ENCODE measurements around the gene ATP8B4.

DNA sequence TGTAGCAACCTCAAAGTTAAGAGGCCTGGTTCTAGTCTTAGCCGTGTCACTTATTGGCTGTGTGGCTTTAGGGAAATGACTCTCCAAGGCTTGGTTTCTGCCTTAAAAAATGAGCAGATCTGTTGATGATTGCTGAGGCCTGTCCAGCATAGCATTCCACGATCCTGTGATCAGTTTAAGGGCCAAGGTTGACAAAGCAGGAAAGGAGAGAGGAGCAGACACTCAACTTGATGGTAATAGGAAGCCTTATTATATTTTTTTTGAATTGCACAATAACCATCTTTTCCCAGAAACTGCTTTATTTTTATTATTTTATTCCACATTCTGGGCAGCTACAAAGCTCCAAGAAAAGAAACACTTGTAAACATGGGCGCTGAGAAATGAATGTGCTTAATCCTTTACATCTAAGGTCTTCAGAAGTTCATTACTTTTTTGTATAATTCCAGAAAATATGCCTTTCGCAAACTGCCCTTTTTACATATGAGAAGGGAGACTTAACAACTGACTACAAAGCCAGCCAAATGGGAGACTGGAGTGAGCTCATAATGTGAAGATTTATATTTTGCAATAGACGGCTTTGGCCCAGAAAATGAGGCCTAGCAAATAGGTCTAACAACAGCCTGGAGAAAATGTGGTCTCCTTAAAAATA lies 241.0 kb downstream of the ATP8B4 start:
- TF ChIP-seq, protein P1, sequence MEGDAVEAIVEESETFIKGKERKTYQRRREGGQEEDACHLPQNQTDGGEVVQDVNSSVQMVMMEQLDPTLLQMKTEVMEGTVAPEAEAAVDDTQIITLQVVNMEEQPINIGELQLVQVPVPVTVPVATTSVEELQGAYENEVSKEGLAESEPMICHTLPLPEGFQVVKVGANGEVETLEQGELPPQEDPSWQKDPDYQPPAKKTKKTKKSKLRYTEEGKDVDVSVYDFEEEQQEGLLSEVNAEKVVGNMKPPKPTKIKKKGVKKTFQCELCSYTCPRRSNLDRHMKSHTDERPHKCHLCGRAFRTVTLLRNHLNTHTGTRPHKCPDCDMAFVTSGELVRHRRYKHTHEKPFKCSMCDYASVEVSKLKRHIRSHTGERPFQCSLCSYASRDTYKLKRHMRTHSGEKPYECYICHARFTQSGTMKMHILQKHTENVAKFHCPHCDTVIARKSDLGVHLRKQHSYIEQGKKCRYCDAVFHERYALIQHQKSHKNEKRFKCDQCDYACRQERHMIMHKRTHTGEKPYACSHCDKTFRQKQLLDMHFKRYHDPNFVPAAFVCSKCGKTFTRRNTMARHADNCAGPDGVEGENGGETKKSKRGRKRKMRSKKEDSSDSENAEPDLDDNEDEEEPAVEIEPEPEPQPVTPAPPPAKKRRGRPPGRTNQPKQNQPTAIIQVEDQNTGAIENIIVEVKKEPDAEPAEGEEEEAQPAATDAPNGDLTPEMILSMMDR (IDR thresholded peaks at IDR 0.05 in 8 of 11, conservative IDR thresholded peaks at IDR 0.05 in 3 of 11): no peak
- no peak for TF ChIP-seq POLR2A (IDR thresholded peaks at IDR 0.05)
- TF ChIP-seq POLR2AphosphoS5 (IDR thresholded peaks at IDR 0.05): no peak

All from spleen (tissue), 7 donors.